Psoas muscle (tissue), 8 donors: ENCODE results near the gene SH3RF3. TPM values are rescaled to one million over a fixed set of nuclear protein-coding genes. Genes with fewer than 3 reads are reported as not detected.

ENCODE experiments used
- ATAC-seq, 4 donors: fragments of 200-7000 bp; cut with Tn5 transposase; one replicate each; pipeline ENCODE4 v1.9.1; 2020; ENCODE audit warnings: moderate library complexity in 3 of 4, mild to moderate bottlenecking in 2 of 4
- DNase-seq, 2 donors: peaks; one replicate each; pipeline ENCODE4 v3.0.0-alpha.2; 2020
- H3K27ac ChIP-seq: fragments of 200-600 bp; one replicate; pipeline ENCODE4 v1.8.0; 2022
- H3K27me3 ChIP-seq, 3 donors: fragments of 200-600 bp in 1 of 3; one replicate each; pipeline versions ENCODE4 v1.6.1 to v1.8.0; 2013 to 2022; ENCODE audit warnings: low read length in 2 of 3, mild to moderate bottlenecking in 2 of 3, moderate library complexity in 1 of 3; ENCODE audit not compliant: insufficient read depth in 3 of 3
- H3K36me3 ChIP-seq, 2 donors: fragments of 200-600 bp in 1 of 2; one replicate each; pipeline versions ENCODE4 v1.6.1 to v1.8.0; 2013 to 2022; ENCODE audit warnings: low read depth in 1 of 2, mild to moderate bottlenecking in 1 of 2, moderate library complexity in 1 of 2; ENCODE audit not compliant: insufficient read depth in 1 of 2
- H3K4me1 ChIP-seq: fragments of 200-600 bp; one replicate; pipeline ENCODE4 v1.8.0; 2022
- H3K4me3 ChIP-seq: fragments of 200-600 bp; one replicate; pipeline ENCODE4 v1.8.0; 2022; ENCODE audit warnings: mild to moderate bottlenecking
- H3K9me3 ChIP-seq: fragments of 200-600 bp; one replicate; pipeline ENCODE4 v1.8.0; 2022
- CTCF ChIP-seq: fragments of 200-600 bp; IDR thresholded peaks from one replicate; pipeline ENCODE4 v1.8.0; 2022; ENCODE audit warnings: antibody characterized with exemption
- WGBS, 3 donors: extraction: QIAGEN DNeasy Blood & Tissue Kit; methylation state at CpG; one replicate each; pipeline versions ENCODE4 v1.1.6 to v1.1.7; 2013; 5-methylcytosine and 5-hydroxymethylcytosine counted together
- intact Hi-C, 2 donors: fragments of 100-400 bp; cut with DNase I; formaldehyde crosslinking; loops; one replicate each; pipeline versions ENCODE4 v1.11.0 to v1.14.2; 2022
- polyA plus RNA-seq, 3 donors: library from polyadenylated mRNA; stranded (reverse); fragments of 200-250 nt; gene quantifications; one replicate each; pipeline ENCODE4 v1.2.3, GENCODE V29; 2013
- total RNA-seq, 4 donors: library from RNA; stranded (reverse); fragmentation: NEBNext Ultra II Directional in 2 of 4; extraction: Animal tissue kit (Norgen Biotek cat#: 25700) in 2 of 4; gene quantifications; one replicate each; pipeline versions ENCODE4 v1.2.1 to v1.2.4, GENCODE V29; 2021 to 2023
- donor health status: healthy with polysubstance abuse.
- donor health status: DM: no; HTN: no; CAD: no; lungs with moderate emphysema.
- donor health status: Bipolar disorder and iron deficiency.
- donor health status: healthy.
- donor health status: DM: yes; HTN: yes; CAD: no.
- donor health status: DM: no; HTN: no; CAD: no.
- donor health status: DM: no; HTN: no; CAD: no.
- donor health status: DM: yes; HTN: yes; CAD: no.

SH3RF3 gene
- total and polyA plus RNA-seq, 7 donors = 4.6 to 27.0 (median 9.0) TPM

DNA sequence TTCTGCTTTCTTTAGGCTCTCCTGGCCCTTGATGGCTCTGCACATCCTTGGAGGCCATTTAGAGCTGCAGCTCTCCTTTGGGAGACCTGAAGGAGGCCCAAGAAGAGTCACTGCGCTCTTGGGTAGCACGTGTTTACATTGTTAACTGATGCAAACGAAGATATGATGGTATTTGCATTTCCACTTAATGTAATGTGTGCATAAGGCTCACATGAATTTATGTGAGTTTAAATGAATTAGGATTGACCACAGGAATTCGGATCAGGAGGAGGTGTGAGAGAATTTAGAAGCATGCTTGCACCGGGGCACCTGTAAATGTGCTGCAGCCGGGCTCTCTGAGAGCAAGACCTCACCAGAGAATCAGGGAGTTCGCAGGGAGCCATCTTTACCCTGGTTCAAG lies 7.5 kb downstream of the SH3RF3 start:
- 95 to 97% (median 96%) methylated on average over 7 of the region's 7 CpGs for WGBS, 3 donors
- Histone ChIP-seq H3K27ac (no peak overlapping the region), H3K36me3 (no peaks in the 10 kb centered on the region), H3K4me3 (no peak overlapping the region), H3K9me3 (no peaks in the 10 kb centered on the region), H3K27me3 (no peaks in the 10 kb centered on the region), H3K4me1 (peaks cover 7% of the 10 kb centered on the region)
- ATAC-seq (no peak), DNase-seq (no peak)
- intact Hi-C loops = no loop called here
- no peak for TF ChIP-seq CTCF

DNA sequence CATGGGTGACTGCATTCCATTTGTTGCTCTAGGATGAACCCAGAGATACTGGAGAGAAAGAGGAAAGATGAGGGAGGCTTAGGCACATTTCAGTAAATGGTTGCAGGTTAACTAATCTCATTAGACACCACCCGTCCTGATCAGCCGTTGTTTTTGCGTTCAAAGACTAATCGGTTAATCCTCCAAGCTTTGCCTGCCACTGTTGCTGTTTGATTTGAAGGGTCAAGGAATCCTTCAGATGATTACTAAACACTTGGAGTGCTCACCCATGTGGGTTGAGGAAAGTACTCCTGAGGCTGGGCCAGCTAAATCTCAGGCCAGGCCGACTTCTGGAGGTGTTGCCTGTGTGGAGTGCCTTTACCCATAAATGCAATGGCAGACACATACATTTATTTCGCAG lies 8.6 kb downstream of the SH3RF3 start:
- no peak for ATAC-seq
- no peak for TF ChIP-seq CTCF
- Histone ChIP-seq H3K27me3 (no peaks in the 10 kb centered on the region), H3K9me3 (no peaks in the 10 kb centered on the region), H3K27ac (no peak overlapping the region), H3K4me3 (no peak overlapping the region), H3K4me1 (no peaks in the 10 kb centered on the region), H3K36me3 (no peaks in the 10 kb centered on the region)
- 81 to 91% (median 81%) methylated on average over 6 of the region's 6 CpGs for WGBS, 3 donors
- no peak for DNase-seq
- intact Hi-C loops = loop anchor here in 1 of 2 donors (2.0 kb wide), 1 partner anchor 17 kb away; no protein-coding TSS in a partner anchor

DNA sequence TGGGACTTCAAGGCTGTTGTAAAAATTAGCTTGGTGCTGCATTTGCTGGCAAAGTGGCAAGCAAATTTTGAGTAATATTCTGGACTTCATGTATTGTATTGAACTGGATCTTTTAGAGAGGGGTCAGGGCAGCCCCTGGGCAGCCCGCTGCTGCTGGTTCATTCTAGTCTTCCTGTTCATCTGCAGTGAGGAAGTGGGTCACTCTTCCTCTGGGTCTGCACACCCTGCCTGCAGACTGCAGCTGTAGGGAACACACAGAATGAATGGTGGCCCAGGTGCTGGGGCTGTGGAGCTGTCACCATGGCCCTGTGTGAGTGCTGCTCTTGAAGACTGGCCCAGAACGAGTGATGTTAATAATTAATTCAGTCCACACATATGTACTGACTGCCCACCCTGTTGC lies 9.4 kb downstream of the SH3RF3 start:
- 72 to 82% (median 78%) methylated on average over 2 of the region's 2 CpGs for WGBS, 3 donors
- no peak for ATAC-seq
- H3K9me3 ChIP-seq = no peaks in the 10 kb centered on the region
- H3K4me1 ChIP-seq = no peaks in the 10 kb centered on the region
- no peaks in the 10 kb centered on the region for H3K36me3 ChIP-seq
- TF ChIP-seq CTCF = no peak
- intact Hi-C loops = loop anchor here in 1 of 2 donors (2.0 kb wide), 1 partner anchor 16 kb away; no protein-coding TSS in a partner anchor
- no peaks in the 10 kb centered on the region for H3K27me3 ChIP-seq
- no peak overlapping the region for H3K4me3 ChIP-seq
- H3K27ac ChIP-seq = no peak overlapping the region
- DNase-seq = no peak

GRCh38 chr2:109139002-109139401 lies 10.0 kb downstream of the SH3RF3 start:
- 84 to 94% (median 86%) methylated on average over 4 of the region's 4 CpGs for WGBS, 3 donors
- ATAC-seq = no peak
- intact Hi-C loops = loop anchor here in 1 of 2 donors (2.0 kb wide), 1 partner anchor 16 kb away; no protein-coding TSS in a partner anchor

More at GRCh38 chr2:109139002-109139401, 10.0 kb downstream of the SH3RF3 start:
- no peaks in the 10 kb centered on the region for H3K36me3 ChIP-seq
- no peak for DNase-seq
- no peak overlapping the region for H3K4me3 ChIP-seq
- no peaks in the 10 kb centered on the region for H3K4me1 ChIP-seq
- H3K27ac ChIP-seq = no peak overlapping the region
- H3K27me3 ChIP-seq = no peaks in the 10 kb centered on the region
- no peak for TF ChIP-seq CTCF
- H3K9me3 ChIP-seq = no peaks in the 10 kb centered on the region
